Renal cortical epithelial cell (primary cell): ENCODE measurements around the gene TMEM178A. TPM values are rescaled to one million over a fixed set of nuclear protein-coding genes. Genes with fewer than 3 reads are reported as not detected.
"Not testable (repeated sequence)": the region's sequence is repeated elsewhere in the genome, so short reads cannot be mapped to it uniquely, and the experiment has no call there.

Source experiments
- DNase-seq: peaks from one replicate; pipeline ENCODE4 v3.0.0-alpha.2; 2011; ENCODE audit warnings: low read depth
- total RNA-seq: library from RNA; depleted of rRNA; stranded (reverse); fragments of >200 nt; gene quantifications from 2 replicates; pipeline ENCODE4 v1.2.3, GENCODE V29; 2014

Gene TMEM178A
- total RNA-seq, 1 donor from 2014 or later = 2.9 TPM

GRCh38 chr2:39648580-39648979 is 17.1 kb upstream of the TMEM178A start:
- DNase-seq = no peak

GRCh38 chr2:39649511-39649910 is 16.2 kb upstream of the TMEM178A start:
- peak; percentile 29 for DNase-seq

DNA sequence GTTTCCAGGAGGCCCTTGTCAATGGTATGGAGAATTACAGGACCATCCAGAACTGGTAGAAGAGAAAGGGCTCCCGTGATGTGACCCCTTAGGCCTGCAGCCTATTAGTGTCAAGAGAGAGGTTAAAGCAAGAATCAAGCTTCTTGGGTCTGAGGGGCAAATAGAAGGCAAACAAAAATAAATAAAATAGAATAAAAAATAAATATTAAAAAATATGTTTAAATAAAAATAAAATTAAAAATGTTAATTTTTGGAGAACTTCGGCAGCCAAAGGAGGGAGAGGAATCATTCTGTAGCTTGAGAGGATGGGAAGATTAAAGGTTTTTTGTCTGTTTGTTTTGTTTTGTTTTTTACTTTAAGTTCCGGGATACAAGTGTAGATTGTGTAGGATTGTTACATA is 15.2 kb upstream of the TMEM178A start:
- no peak for DNase-seq

DNA sequence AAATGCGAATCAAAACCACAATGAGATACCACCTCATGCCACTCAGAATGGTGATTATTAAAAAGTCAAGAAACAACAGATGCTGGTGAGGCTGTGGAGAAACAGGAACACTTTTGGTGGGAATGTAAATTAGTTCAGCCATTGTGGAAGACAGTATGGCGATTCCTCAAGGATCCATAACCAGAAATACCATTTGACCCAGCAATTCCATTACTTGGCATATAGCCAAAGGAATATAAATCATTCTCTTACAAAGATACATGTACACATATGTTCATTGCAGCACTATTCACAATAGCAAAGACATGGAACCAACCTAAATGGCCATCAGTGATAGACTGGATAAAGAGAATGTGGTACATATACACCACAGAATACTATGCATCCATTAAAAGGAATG is 9.5 kb upstream of the TMEM178A start:
- DNase-seq = not testable (repeated sequence)

- DNase-seq = no peak
These were observed 8.3 kb upstream of the TMEM178A start for GRCh38 chr2:39657287-39657937.

DNA sequence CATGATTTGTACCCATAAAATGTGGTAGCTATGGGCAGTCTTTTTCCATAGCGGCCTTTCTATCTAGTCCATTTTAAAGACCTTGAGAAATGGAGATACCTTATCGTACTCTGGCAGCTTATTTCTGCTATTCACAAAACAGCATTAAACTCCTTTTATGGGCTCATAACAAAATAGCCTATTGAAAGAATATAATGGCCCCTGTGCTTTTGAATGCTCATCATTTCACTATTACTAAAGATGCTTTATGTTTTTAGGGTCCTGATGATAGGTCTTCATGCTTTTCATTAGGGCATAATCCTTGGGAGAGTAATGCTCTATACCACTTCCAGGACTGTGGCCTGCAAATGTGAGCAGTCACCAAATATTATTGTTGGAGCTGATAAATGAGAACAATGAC is 7.3 kb upstream of the TMEM178A start:
- DNase-seq = no peak

GRCh38 chr2:39659765-39660611 is 5.7 kb upstream of the TMEM178A start:
- peak; percentile 21 for DNase-seq

GRCh38 chr2:39660612-39661236 is 5.0 kb upstream of the TMEM178A start:
- DNase-seq = no peak

- no peak for DNase-seq
These were observed 3.9 kb upstream of the TMEM178A start for GRCh38 chr2:39661826-39662225.

GRCh38 chr2:39663187-39663930 is 2.4 kb upstream of the TMEM178A start:
- DNase-seq = peak; percentile 19

GRCh38 chr2:39664232-39664887 is 1.4 kb upstream of the TMEM178A start:
- no peak for DNase-seq

GRCh38 chr2:39664888-39665591 is 677 bp upstream of the TMEM178A start:
- no peak for DNase-seq

- no peak for DNase-seq
These were observed 879 bp downstream of the TMEM178A start for GRCh38 chr2:39666491-39667101.

DNA sequence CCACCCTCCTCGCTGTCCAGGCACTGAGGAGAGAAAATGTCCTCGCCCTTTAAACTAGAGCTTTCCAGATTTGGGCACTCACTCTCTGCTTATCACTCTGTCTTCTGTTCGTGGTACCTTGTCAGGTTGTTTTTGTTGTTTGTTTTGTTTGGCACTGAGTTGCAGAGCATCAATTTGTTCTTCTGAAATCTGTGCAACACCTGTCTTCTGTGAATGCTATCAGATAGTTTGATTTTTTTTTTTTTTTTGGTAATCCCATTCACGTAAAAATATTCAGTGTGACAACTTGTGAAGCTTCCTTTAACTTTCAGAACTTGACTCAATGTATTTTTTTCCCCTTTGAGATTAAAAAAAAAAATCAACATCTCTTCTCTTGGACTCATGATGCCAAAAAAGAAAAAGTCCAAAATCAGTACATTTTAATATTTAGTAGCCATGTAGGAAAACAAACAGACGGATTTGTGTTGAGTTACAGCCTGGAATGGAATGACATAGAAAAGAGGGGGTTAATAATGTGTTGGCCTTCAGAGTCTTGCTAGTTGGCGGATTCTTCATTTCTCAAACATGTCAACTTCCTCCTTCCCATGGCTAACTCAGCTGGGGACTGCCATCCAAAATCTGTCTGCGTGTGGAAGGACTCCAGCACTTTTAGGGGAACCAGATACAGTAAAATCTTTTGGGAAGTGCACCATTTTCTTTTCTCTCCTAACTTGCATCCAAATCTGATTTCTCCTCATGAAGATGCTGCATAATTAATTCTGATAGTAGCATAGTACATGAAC is 1.6 kb downstream of the TMEM178A start:
- no peak for DNase-seq

- no peak for DNase-seq
These were observed 2.2 kb downstream of the TMEM178A start for GRCh38 chr2:39667886-39668276.

DNA sequence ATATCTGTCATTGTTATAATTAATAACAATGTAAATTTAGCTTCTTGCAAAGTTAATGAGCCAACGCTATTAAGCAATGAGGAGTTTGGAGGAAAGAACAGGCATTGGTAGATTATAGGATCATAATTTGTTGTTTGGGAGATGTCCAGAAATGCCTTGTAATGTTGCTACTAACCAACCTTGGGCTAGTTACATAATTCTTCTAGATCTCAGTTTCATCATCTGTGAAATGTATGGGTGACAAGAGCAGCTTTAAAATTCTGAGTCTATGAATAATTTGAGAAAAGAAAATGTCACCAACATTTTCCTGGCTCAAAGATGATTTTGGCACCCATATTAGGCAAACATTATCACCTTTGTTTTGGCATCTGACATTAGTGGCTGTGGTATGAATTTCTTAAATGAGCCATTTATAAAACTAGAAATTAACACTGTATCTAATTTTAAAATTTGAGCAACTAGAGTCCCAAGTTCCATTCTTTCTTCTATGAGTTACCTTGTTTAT is 2.9 kb downstream of the TMEM178A start:
- DNase-seq = no peak

GRCh38 chr2:39671604-39672003 is 5.9 kb downstream of the TMEM178A start:
- no peak for DNase-seq

DNA sequence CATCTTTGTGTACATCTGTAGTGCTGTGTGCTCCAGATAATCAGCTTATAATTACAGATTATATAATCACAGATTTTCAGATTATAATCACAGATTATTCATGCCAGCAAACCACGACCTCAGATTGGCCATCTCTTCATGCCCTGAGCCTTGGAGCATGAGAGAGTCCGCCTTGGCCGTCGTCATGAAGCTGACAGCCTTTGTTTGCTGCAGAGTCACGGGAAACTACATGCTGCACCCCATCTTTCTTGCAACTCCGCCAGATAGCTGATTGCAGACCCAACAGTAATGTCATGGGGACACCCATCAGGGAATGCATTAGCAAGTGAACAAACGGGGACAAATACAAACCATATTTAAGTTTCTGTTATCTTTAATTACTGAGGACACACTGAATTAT is 7.3 kb downstream of the TMEM178A start:
- no peak for DNase-seq

DNA sequence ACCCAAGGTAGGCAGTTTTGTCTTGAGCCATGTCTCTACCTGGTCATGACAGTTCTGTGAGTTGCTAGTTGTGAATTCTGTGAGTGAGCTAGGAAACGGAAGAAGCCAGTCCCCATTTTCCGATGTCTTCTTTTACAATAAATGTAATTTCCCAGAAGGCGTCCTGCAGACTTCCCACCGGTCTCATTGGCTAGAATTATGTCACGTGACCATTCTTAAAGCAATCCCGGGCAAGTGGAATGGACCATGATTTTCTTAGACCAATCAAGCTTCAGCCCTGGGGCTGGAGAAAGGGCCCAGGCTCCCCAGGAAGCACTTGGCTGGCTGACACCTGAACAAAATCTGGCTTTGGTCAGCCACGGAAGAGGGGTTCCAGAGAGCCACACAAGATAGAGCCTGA is 10.6 kb downstream of the TMEM178A start:
- no peak for DNase-seq

GRCh38 chr2:39678170-39678569 is 12.5 kb downstream of the TMEM178A start:
- DNase-seq = no peak
